GM12878 (cell line): ENCODE data around the gene MRAS. TPM values are rescaled to one million over a fixed set of nuclear protein-coding genes. Genes with fewer than 3 reads are reported as not detected.

Experiments used
- ATAC-seq: fragments of 200-7000 bp; cut with Tn5 transposase; 3 replicates; pipeline ENCODE4 v1.9.1; 2020; ENCODE audit warnings: mild to moderate bottlenecking, moderate library complexity
- BruUV-seq: library from RNA; stranded (reverse); fragments of 400-500 nt; replicated peaks from 2 replicates; lab custom pipeline; 2021; lab: Mats Ljungman, UMichigan
- CTCF ChIA-PET: fragments of 300-600 bp; sonication (Branson Sonifier 250); formaldehyde crosslinking; extraction: SDS; loops from one replicate; lab custom pipeline; 2021; ENCODE audit warnings: inconsistent platforms; lab: Yijun Ruan, JAX
- POLR2A ChIA-PET: fragments of 350-600 bp; formaldehyde crosslinking; extraction: SDS; loops from one replicate; lab custom pipeline; 2021; ENCODE audit warnings: inconsistent platforms; lab: Charles Lee
- RAD21 ChIA-PET: fragments of 300-600 bp; sonication (Branson Sonifier 250); formaldehyde crosslinking; loops from one replicate; lab custom pipeline; 2023; ENCODE audit warnings: antibody characterized with exemption; ENCODE audit not compliant: unreplicated experiment; lab: Charles Lee
- SMC1A ChIA-PET: fragments of 300-600 bp; sonication (Branson Sonifier 250); formaldehyde crosslinking; loops from one replicate; lab custom pipeline; 2023; ENCODE audit not compliant: unreplicated experiment, uncharacterized antibody; lab: Charles Lee
- DNase-seq: peaks from one replicate; pipeline ENCODE4 v3.0.0-alpha.2; 2011; ENCODE audit warnings: low read depth, low spot score
- FAIRE-seq: peaks from 3 replicates; lab custom pipeline; 2011; peaks lifted over from hg19 to GRCh38; lab: Jason Lieb, UNC
- H2AFZ ChIP-seq: 2 replicates; pipeline ENCODE4 v1.6.0; 2011; ENCODE audit warnings: low read depth, low read length, control low read depth; ENCODE audit not compliant: control insufficient read depth
- H3K27ac ChIP-seq: 2 replicates; pipeline ENCODE4 v1.5.1; 2011; ENCODE audit warnings: control low read depth; ENCODE audit not compliant: control insufficient read depth, insufficient read depth
- H3K27me3 ChIP-seq, 2 experiments: replicated peaks in 1 of 2; 2 replicates each; pipeline versions ENCODE4 v1.6.0 to v1.6.1; 2011; ENCODE audit warnings: low read length in 1 of 2; ENCODE audit not compliant: control insufficient read depth in 2 of 2, insufficient read depth in 2 of 2
- H3K36me3 ChIP-seq, 2 experiments: 2 replicates each; pipeline ENCODE4 v1.5.1; 2011; ENCODE audit warnings: low read length in 1 of 2; ENCODE audit not compliant: control insufficient read depth in 2 of 2, insufficient read depth in 2 of 2
- H3K4me1 ChIP-seq: 2 replicates; pipeline ENCODE4 v1.6.1; 2011; ENCODE audit warnings: mild to moderate bottlenecking, low read length, moderate library complexity, mixed read lengths; ENCODE audit not compliant: control insufficient read depth, insufficient read depth
- H3K4me2 ChIP-seq: 2 replicates; pipeline ENCODE4 v1.6.0; 2011; ENCODE audit warnings: control low read depth; ENCODE audit not compliant: control insufficient read depth, insufficient read depth
- H3K4me3 ChIP-seq: fragments of 200-600 bp; sonication (generic); 2 replicates; pipeline ENCODE4 v1.5.1; 2016
- H3K79me2 ChIP-seq: 2 replicates; pipeline ENCODE4 v1.6.0; 2011; ENCODE audit warnings: low read length; ENCODE audit not compliant: control insufficient read depth, insufficient read depth
- H3K9ac ChIP-seq: 2 replicates; pipeline ENCODE4 v1.8.0; 2011; ENCODE audit warnings: low read length, control low read depth, mixed read lengths; ENCODE audit not compliant: control insufficient read depth, insufficient read depth
- H3K9me3 ChIP-seq: replicated peaks from 3 replicates; pipeline ENCODE4 v1.5.1; 2011; ENCODE audit warnings: mild to moderate bottlenecking, low read length; ENCODE audit not compliant: control insufficient read depth, insufficient read depth
- H4K20me1 ChIP-seq: 2 replicates; pipeline ENCODE4 v1.6.0; 2011; ENCODE audit not compliant: control insufficient read depth, insufficient read depth
- BMI1 ChIP-seq: fragments of 450-650 bp; IDR thresholded peaks from 2 replicates; pipeline ENCODE4 v1.6.1; 2016; ENCODE audit warnings: mild to moderate bottlenecking, moderate library complexity, borderline replicate concordance
- EED ChIP-seq: sonication (generic); IDR thresholded peaks from 2 replicates; pipeline ENCODE4 v1.6.1; 2016; ENCODE audit warnings: antibody characterized with exemption, low read depth
- IKZF1 ChIP-seq: fragments of 450-650 bp; conservative IDR thresholded peaks from 2 replicates; pipeline ENCODE4 v1.6.1; 2017; ENCODE audit warnings: antibody characterized with exemption, mild to moderate bottlenecking
- RBBP5 ChIP-seq: fragments of 200-600 bp; sonication (generic); conservative IDR thresholded peaks from 2 replicates; pipeline ENCODE4 v1.6.1; 2016
- RCOR1 ChIP-seq: conservative IDR thresholded peaks from 2 replicates; pipeline ENCODE4 v1.6.1; 2012; ENCODE audit warnings: low read depth, low read length, improper control_type of control experiment
- ZBTB33 ChIP-seq: fragments of 450-650 bp; IDR thresholded peaks from 2 replicates; pipeline ENCODE4 v1.6.1; 2017; ENCODE audit warnings: mild to moderate bottlenecking
- ZNF622 ChIP-seq: fragments of 450-650 bp; IDR thresholded peaks from 2 replicates; pipeline ENCODE4 v1.6.1; 2017; ENCODE audit warnings: mild to moderate bottlenecking, inconsistent platforms
- WGBS: methylation state at CpG from one replicate; pipeline ENCODE4 v1.1.6; 2016; ENCODE audit warnings: low lambda C conversion rate; ENCODE audit not compliant: insufficient replicate concordance, insufficient coverage; ENCODE audit errors: missing lambda C conversion rate; 5-methylcytosine and 5-hydroxymethylcytosine counted together
- in situ Hi-C: fragments of 300-500 bp; cut with MboI; formaldehyde crosslinking; loops from 9 replicates; pipeline ENCODE4 v1.14.3; 2018; ENCODE audit warnings: mixed read lengths
- intact Hi-C: fragments of 100-400 bp; cut with micrococcal nuclease; formaldehyde crosslinking; loops from one replicate; pipeline ENCODE4 v1.14.2; 2022; ENCODE audit not compliant: unreplicated experiment
- polyA plus RNA-seq, 11 experiments: library from polyadenylated mRNA; depleted of rRNA in 4 of 11; unstranded in 6 of 11; stranded (reverse) in 5 of 11; fragments of >200 nt; fragmentation: Nextera tagmentation in 4 of 11; fragmentation: Illumina TruSeq in 1 of 11; extraction: Ambion mirVana in 4 of 11; extraction: Trizol in 1 of 11; gene quantifications; 1 replicate in 1 of 11; 2 replicates in 10 of 11; pipeline versions ENCODE4 v1.2.1 to v1.2.3, GENCODE V29; 2011 to 2016; ENCODE audit warnings: inconsistent platforms in 2 of 11, missing spikeins in 2 of 11, low read depth in 1 of 11
- total RNA-seq, 4 experiments: library from RNA; depleted of rRNA in 3 of 4; stranded (reverse); fragments of >200 nt in 3 of 4; fragmentation: Illumina TruSeq in 1 of 4; extraction: Trizol in 1 of 4; gene quantifications; 2 replicates each; pipeline versions ENCODE4 v1.2.1 to v1.2.3, GENCODE V29; 2013 to 2021

The MRAS gene
- total and polyA plus RNA-seq, 10 of the 15 experiments (the other 5 are each of a cell fraction or from before 2014, with no cell fraction given): 0.01 to 0.44 (median 0.17) TPM; not detected in 6

DNA sequence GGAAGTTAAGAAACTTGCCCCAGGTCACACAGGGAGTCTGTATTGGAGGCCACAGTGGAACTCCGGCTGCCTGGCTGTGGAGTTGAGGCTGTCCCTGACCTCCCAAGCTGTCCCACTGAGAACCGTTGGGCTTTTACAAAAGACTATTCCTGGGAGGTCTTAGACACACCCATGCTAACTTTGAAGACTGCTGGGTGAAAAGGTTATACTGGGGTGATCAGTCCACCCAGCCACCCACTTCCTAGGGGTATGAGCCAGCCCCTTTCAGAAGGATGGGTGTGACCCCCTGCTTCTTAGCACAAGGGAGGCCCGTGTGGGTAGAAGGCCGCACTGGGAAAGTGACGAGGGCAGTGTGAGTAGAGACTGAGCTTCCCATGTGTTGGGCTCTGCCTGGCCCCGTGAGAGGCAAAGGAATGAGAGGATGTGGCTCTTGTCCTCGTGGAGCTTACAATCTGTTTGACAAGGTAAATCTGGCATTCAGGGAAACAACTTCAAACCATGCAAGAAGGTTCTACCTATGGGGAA lies 19.0 kb downstream of the MRAS start:
- ChIA-PET POLR2A (no interaction called here), RAD21 (no interaction called here)
- H3K4me2 ChIP-seq: no peak overlapping the region

DNA sequence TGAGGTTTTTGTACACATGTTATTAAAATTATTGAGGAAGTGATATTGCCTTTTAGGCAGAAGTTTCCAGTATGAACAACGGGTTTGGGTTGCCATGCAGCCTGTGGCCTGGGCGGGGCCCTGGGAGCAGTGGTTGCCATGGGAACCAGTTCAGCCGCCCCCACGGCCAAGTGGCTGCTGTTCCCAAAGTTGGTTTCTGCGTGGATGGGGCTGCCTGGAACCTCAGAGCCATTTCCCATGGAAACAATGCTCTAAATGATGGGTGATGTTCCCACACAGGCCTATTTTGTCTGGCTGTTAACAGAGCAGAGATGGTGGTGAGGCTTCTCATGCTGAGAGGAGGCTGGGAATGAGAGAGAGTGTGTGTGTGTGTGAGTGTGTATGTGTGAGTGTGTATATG lies 19.5 kb downstream of the MRAS start:
- Histone ChIP-seq H3K9ac (no peak overlapping the region), H3K4me3 (no peak overlapping the region), H3K27ac (no peak overlapping the region), H2AFZ (no peak overlapping the region), H3K79me2 (no peaks in the 10 kb centered on the region), H3K36me3 (no peaks in the 10 kb centered on the region), H3K27me3 (peaks cover 6 to 9% of the 10 kb centered on the region in 2 experiments), H4K20me1 (peaks cover 4% of the 10 kb centered on the region), H3K9me3 (peaks cover 4% of the 10 kb centered on the region), H3K4me1 (peaks cover 17% of the 10 kb centered on the region), H3K4me2 (no peak overlapping the region)
- 9% methylated on average over 5 of the region's 5 CpGs for WGBS
- DNase-seq (no peak), FAIRE-seq (no peak), ATAC-seq (no peak)
- RAD21 ChIA-PET: no interaction called here
- POLR2A ChIA-PET: no interaction called here
- CTCF ChIA-PET: no interaction called here
- TF ChIP-seq IKZF1 (no peak), BMI1 (peak; percentile 52; the same call in 1 of the 2 replicates), EED (no peak)
- no TSS peak for BruUV-seq
- SMC1A ChIA-PET: no interaction called here
- in situ Hi-C loops: no loop called here
- intact Hi-C loops: no loop called here

More for the DNA sequence above, 19.0 kb downstream of the MRAS start:
- SMC1A ChIA-PET: no interaction called here
- TF ChIP-seq RBBP5: no peak
- no peak for TF ChIP-seq ZNF622
- TF ChIP-seq ZBTB33: no peak
- no peak for TF ChIP-seq RCOR1
- TF ChIP-seq, all 136 proteins: peak for 0
- intact Hi-C loops: no loop called here
- no peaks in the 10 kb centered on the region for H3K79me2 ChIP-seq
- 39% methylated on average over 7 of the region's 7 CpGs for WGBS
- no peak overlapping the region for H3K4me3 ChIP-seq
- H3K27ac ChIP-seq: no peak overlapping the region
- H3K36me3 ChIP-seq: no peaks in the 10 kb centered on the region
- FAIRE-seq: no peak
- peaks cover 17% of the 10 kb centered on the region for H3K4me1 ChIP-seq
- CTCF ChIA-PET: no interaction called here
- no TSS peak for BruUV-seq
- H3K9me3 ChIP-seq: peaks cover 4% of the 10 kb centered on the region
- peaks cover 4% of the 10 kb centered on the region for H4K20me1 ChIP-seq
- no peak overlapping the region for H3K9ac ChIP-seq
- H3K27me3 ChIP-seq: peaks cover 6 to 9% of the 10 kb centered on the region in 2 experiments
- no peak for DNase-seq
- no peak for ATAC-seq
- H2AFZ ChIP-seq: no peak overlapping the region
- in situ Hi-C loops: no loop called here
